GM12864 (cell line): ENCODE results near the gene TNN.

Experiments used
- DNase-seq: peaks from one replicate; pipeline ENCODE4 v3.0.0-alpha.2; 2011; ENCODE audit warnings: low read depth
- H3K4me3 ChIP-seq: 2 replicates; pipeline ENCODE4 v1.5.1; 2011; ENCODE audit warnings: mild to moderate bottlenecking, low read depth, low read length, control low read depth
- TF ChIP-seq, protein P1 (sequence below): IDR thresholded peaks from 2 replicates; pipeline ENCODE4 v1.5.1; 2011; ENCODE audit warnings: low read depth, mild to moderate bottlenecking, moderate library complexity, low read length, control low read depth, inconsistent platforms; ENCODE audit errors: missing control alignments

TNN gene

DNA sequence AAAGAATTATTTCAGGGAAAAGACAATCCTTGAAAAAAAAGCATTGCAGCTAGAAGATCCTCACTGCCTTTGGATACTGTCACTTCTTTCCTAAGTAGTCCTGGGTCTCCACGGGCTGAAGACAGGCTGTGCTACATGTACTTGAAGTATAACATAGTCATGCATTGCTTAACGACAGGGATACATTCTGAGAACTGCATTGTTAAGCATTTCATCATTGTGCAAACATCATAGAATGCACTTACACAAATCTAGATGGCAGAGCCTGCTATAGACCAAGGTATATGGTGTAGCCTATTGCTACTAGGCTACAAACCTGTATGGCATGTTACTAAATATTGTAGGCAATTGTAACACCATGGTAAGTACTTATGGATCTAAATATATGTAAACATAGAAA lies 70.9 kb downstream of the TNN start:
- TF ChIP-seq, protein P1, sequence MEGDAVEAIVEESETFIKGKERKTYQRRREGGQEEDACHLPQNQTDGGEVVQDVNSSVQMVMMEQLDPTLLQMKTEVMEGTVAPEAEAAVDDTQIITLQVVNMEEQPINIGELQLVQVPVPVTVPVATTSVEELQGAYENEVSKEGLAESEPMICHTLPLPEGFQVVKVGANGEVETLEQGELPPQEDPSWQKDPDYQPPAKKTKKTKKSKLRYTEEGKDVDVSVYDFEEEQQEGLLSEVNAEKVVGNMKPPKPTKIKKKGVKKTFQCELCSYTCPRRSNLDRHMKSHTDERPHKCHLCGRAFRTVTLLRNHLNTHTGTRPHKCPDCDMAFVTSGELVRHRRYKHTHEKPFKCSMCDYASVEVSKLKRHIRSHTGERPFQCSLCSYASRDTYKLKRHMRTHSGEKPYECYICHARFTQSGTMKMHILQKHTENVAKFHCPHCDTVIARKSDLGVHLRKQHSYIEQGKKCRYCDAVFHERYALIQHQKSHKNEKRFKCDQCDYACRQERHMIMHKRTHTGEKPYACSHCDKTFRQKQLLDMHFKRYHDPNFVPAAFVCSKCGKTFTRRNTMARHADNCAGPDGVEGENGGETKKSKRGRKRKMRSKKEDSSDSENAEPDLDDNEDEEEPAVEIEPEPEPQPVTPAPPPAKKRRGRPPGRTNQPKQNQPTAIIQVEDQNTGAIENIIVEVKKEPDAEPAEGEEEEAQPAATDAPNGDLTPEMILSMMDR: no peak
- no peak for DNase-seq
- no peak overlapping the region for H3K4me3 ChIP-seq

- TF ChIP-seq, protein P1: no peak
- DNase-seq: no peak
- no peak overlapping the region for H3K4me3 ChIP-seq
These were observed 78.4 kb downstream of the TNN start for GRCh38 chr1:175145899-175146528.

- H3K4me3 ChIP-seq: no peak overlapping the region
- no peak for DNase-seq
- TF ChIP-seq, protein P1: peak; percentile 93
These were observed 79.0 kb downstream of the TNN start for GRCh38 chr1:175146529-175147213.

DNA sequence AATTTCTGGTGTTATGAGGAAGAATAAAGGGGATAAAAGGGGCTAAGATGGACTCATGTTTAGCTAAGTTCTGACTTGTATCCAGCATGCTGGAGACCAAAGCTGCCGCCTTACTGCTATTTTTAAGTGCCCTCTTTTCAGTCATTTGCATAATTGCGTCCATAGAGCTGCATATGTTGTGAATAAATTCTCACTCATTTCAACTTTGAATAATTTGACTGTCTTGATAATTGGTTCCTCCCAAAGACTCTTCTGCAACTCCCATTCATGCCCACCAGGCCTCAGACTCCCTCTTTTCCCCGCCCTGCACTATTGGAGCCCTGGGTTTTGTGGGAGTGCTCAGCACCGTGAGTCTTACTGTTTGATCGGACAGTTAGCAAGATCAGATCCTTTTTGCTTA lies 79.9 kb downstream of the TNN start:
- no peak overlapping the region for H3K4me3 ChIP-seq
- TF ChIP-seq, protein P1: no peak
- no peak for DNase-seq

- DNase-seq: no peak
- no peak overlapping the region for H3K4me3 ChIP-seq
- TF ChIP-seq, protein P1: no peak
These were observed 80.4 kb downstream of the TNN start for GRCh38 chr1:175148068-175148467.

DNA sequence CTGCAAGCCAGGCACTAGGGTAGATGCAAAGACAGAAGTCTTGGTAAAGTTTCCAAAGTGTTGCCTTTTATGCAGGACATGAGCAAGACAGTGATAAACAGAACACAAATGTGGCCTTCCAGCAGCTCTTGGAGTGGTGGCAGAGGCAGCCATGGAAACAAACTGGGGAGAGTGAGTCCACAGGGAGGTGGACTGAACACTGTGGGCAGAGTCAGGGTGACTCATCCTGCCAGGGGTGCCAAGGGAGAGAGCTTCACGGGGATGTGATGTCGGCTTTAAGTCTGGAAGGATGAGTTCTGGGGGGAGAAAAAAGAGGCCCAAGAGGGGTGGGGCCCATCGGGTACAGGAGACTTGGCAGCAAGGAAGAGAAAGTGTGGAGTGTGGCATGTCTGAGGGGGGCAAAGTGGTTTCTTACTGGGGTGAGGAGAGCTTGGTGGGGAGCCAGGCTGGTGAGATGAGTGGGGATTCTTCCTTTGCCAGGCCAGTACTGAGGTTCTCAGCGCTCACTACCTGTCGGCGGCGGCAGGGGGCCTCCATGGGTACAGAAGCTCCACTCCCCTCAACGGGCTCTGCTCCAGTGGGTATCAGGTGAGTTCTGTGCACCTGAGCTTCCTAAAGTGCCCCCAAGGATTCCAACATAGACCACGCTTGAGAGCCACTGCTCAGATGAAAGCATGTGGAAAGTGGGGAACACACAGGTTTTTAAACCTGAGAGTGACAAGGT lies 83.1 kb downstream of the TNN start:
- no peak overlapping the region for H3K4me3 ChIP-seq
- DNase-seq: no peak
- TF ChIP-seq, protein P1: no peak
